ENCODE data around the gene CLIP1.
A peak's percentile ranks its signal among the peaks of the same experiment; 100 is the strongest.
"Not testable (repeated sequence)": the region's sequence is repeated elsewhere in the genome, so short reads cannot be mapped to it uniquely, and the experiment has no call there.

CLIP1 gene

DNA sequence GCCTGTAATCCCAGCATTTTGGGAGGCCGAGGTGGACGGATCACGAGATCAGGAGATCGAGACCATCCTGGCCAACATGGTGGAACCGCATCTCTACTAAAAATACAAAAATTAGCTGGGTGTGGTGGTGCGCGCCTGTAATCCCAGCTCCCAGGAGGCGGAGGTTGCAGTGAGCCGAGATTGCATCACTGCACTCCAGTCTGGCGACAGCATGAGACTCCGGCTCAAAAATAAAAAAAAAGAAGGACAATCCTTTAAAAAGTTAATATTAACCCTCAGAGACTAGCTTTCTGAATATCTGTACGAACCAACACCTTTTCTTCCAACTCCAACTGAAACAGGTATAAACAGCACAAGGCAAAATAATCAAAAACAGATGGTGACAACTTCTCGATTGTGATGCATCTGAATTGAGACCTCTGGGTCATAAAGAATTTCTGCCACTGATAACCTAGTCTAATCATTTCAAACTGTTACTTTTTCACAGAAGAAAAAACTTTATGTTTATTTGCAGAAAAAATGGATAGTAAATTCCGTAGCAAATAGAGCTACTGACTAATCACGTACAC lies 27.8 kb downstream of the CLIP1 start:
- no peak for DNase-seq

DNA sequence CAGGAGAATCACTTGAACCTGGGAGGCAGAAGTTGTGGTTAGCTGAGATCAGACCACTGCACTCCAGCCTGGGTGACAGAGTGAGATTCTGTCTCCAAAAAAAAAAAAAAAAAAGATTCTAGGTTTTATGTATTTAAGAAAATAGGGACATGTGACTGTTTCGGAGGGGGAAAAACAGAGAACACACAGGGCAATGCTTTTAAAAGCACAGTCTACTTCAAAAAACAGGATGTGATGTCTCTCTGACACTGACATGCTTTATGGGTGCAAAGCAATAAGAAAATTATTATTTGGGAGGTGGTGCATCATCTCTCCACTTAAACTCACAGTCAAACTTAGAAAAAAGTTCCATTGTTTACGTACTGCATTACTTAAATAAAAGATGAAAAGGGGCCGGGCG lies 28.7 kb downstream of the CLIP1 start:
- DNase-seq: no peak

DNA sequence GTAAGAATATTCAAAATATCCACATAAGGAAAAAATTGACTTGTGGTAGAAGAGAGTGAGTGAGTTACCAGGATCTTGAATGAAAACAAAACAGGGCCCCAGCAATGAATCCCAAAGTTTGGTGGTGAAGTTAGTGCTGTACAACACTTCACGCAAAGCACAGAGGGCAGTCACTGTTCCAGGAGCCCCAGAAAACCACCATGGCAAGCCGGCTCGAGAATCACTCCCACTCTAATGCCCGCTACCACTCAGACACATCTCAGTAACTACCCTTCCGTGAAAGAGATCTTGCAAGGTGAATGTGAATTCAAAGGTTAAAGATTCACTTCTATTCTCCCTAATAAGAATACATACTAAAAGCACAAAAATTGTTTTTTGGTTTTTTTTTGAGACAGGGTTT lies 30.1 kb downstream of the CLIP1 start:
- DNase-seq: no peak

DNA sequence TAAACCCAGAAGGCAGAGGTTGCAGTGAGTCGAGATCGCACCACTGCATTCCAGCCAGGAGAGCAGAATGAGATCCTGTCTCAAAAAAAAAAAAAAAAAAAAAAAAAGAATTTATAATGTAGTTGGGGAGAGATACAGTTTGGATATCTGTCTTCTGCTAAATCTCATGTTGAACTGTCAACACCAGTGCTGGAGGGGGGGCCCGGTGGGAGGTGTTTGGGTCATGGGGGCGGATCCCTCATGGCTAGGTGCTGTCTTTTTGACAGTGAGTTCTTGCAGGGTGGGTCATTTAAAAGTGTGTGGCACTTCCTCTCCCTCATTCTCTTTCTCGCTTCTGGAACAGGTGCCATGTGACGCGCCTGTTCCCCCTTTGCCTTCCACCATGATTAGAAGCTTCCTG lies 32.8 kb downstream of the CLIP1 start:
- DNase-seq: no peak

DNA sequence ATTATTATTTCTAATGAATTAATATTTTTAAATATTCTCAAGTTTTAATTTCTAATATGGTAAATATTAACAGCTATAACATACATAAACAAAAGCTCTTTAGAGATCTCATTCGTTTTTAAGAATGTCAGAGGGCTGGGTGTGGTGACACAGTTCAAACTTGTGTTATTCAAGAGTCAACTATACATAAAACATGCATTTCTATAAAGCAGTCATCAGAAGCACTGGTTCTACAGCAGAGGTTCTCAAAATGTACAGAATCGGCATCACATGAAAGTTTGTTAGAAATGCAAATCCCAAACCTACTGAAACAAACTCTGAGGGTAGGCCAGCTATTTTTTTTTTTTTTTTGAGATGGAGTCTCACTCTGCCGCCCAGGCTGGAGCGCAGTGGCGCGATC lies 34.6 kb downstream of the CLIP1 start:
- DNase-seq: no peak

DNA sequence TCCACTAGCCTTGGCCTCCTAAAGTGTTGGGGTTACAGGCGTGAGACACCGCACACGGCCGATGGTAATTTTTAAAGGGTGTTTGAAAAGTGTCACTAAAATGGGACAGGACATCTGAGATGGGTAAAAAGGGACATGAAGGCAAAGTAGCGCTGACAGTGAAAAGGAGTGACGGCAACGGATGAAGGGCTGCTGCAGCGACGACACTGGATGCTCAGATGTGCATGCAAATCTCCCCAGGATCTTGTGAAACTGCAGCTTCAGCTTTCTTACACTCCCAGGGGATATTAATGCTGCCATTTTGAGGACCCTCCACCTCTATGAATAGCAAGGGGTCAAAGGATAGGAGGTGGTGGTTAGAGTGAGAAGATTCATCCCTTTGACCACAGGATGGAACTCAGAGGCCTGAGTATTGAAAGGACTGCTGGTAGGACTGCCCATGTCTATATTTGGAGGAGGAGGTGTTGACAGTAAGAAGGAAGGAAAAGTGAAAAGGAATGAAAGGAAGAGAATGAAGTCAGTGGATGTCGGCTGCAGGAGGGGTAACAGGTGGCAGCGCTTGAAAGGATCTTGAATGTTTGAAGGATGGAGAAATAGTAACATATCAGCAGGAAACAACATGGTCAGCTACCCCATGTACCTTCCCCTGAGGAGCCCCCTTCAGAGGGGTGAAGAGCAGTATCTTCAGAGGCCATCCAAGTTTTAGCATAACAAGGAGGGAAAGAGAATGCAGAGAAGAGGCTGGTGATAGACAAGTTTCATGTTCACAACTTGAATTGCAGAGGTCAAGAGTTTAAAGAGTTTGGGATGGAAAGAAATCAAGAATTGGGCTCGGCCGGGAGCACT lies 37.1 kb downstream of the CLIP1 start:
- no peak for DNase-seq

DNA sequence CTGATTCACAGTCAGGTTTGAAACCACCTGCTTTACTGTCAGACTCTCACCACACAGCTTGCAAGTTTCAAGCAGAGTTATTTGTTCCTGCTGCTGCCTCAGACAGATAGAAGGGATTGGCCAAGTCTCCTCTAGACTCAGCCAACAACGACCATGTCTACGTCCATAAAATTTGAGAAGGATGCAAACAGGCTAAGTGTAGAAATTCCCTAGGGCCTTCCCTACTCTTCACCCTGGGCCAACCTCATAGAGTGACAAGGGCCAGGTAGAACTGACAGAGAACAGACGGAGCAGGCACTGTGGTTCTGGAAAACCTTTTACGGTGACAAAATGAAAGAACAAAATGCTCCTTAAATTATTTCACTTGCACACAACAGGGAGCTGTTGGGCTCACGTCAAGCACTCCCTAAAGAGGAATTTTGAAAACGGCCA lies 39.5 kb downstream of the CLIP1 start:
- DNase-seq: no peak

DNA sequence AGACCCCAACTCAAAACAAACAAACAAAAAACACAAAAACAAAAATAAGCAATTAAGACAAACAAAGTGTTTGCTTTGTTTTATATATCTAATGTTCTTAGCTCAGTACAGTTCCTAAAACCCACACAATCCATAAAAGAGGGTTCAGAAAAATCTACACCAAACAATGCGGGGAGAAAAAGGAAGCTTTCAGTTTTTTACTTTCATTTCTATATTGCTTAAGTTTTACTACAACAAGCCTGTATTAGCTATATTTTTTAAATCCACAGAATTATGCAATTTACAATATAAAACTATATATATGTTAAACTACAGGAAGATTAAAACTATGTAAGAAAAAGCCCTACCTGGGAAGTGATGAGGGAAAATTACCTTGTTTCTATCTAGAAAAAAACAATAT lies 41.4 kb downstream of the CLIP1 start:
- DNase-seq: no peak

DNA sequence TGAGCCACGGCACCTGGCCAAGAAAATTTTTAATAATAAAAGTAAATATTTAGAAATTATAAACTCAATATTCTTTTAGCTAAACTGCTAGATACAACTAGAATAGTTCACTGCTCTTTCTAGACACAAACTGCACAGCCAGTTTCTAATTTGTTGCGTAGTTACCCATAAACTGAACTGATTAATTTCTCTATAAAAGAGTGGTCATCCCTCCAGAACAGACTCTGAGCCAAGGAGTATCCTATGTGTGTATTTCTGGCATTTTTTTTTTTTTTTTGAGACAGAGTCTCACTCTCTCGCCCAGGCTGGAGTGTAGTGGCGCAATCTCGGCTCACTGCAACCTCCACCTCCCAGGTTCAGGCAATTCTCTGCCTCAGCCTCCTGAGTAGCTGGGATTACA lies 45.7 kb downstream of the CLIP1 start:
- DNase-seq: not testable (repeated sequence)

DNA sequence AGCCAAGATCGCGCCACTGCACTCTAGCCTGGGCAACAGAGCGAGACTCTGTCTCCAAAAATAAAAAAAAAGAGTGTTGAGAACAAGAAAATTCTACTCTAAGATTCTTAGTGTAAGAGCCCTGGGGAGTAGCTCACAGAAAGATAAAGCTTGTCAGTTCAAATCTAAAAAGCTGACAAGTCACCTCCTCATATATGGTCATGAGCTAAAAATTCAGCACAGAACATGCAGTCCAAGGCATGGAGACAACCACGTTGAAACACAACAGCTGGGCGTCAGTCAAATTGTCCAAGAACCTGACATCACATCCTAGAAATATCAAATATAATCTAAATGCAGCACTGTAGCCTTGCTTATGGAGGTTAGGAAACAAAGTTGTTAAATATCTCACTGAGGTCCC lies 47.8 kb downstream of the CLIP1 start:
- DNase-seq: no peak

DNA sequence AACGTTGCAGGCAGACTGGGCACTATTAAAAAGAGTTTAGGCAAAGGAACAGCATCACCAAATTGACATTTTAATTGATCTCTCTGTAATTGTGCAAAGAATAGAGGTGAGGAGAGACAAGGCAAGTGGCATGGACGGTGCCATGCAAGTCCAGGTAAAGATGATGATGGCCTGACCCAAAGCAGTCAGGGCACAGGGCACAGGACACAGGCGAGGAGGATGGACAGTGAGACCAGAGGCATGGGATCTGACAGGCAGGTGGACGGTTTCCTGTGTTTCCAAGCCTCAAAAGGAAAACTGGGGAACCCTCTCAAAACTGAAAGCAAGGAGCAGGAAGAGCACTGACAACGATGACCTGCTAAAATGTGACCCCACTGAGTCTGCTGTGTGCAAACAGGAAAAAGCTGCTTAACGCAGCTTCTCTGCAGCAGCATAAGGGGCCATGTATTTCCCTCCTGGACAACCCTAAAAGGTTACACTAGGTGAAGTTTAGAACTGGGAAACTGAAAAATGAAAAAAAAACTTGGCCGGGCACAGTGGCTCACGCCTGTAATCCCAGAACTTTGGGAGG lies 50.9 kb downstream of the CLIP1 start:
- DNase-seq: no peak

DNA sequence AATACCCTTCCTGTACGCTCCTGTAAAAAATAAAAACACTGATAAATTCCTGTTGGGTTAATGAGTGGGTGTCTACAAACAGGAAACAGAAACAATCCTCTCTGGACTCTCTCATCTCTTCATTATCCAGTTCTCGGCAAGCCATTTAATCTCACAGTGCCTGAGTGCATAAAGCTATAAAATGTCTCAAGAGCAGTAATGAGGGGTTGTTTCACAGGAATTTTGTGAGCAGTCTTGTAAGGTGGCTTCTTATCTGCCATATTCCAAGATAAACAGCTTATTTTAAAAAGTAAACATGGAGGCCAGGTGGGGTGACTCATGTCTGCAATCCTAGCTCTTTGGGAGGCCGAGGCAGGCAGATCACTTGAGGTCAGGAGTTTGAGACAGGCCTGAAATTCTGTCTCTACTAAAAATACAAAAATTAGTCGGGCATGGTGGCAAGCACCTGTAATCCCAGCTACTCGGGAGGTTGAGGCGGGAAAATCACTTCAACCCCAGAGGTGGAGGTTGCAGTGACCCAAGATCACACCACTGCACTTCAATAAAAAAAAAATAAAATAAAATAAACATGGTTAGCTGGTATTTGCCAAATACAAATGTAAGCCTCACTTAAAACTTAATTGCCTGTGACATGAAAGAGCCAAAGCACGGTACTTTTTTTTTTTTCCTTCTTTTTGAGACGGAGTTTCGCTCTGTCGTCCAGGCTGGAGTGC lies 54.0 kb downstream of the CLIP1 start:
- DNase-seq: no peak

DNA sequence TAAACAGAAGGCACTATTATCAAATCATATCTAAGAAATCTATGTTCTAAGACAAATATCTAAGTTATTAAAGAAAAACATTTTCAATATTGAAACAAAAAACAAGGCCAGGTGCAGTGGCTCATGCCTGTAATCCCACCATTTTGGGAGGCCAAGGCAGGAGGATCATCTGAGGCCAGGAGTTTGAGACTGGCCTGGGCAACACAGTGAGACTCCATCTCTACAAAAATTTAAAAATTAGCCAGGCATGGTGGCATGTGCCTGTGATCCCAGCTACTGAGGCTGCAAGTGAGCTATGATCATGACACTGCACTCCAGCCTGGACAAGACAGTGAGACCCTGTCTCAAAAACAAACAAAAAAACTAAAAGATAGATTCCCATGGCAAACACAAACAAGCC lies 54.8 kb downstream of the CLIP1 start:
- not testable (repeated sequence) for DNase-seq

DNA sequence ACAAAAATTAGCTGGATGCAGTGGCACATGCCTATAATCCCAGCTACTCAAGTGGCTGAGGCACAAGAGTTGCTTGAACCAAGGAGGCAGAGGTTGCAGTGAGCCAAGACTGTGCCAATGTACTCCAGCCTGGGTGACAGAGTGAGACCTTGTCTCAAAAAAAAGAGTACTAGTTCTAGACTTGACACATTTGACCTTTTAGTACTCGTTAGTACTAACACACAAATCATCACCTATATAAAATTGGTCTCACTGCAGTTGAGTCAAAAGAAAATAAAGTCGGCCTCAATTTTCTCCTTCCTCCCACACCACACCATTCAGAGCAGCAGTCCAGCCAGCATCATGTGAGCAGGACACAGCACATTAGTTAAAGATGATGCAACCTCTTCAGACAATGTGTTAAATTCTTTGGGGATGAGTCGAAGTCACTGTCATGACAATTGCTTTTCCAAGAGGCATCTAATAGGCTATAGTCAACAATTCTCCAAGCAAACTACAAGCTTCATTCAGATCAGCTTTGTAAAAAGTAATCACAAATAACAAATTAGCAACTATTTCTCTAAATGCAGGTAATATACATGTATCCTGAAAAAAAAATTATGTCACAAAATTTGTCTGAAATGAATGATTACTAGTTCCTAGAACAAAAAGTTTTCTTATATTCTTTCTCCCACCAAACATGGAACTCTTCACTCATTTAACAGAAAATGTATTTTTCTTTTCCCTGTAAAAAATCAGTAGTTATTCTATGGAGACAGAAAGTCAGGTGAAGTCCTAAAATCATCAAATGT lies 55.6 kb downstream of the CLIP1 start:
- DNase-seq: no peak

DNA sequence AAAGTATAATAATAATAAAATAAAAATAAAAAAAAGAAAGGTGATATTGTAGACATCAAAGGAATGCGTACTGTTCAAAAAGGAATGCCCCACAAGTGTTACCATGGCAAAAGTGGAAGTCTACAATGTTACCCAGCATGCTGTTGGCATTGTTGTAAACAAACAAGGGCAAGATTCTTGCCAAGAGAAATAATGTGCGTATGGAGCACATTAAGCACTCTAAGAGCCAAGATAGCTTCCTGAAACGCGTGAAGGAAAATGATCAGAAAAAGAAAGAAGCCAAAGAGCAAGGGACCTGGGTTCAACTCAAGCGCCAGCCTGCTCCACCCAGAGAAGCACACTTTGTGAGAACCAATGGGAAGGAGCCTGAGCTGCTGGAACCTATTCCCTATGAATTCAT lies 57.2 kb downstream of the CLIP1 start:
- DNase-seq: not testable (repeated sequence)

DNA sequence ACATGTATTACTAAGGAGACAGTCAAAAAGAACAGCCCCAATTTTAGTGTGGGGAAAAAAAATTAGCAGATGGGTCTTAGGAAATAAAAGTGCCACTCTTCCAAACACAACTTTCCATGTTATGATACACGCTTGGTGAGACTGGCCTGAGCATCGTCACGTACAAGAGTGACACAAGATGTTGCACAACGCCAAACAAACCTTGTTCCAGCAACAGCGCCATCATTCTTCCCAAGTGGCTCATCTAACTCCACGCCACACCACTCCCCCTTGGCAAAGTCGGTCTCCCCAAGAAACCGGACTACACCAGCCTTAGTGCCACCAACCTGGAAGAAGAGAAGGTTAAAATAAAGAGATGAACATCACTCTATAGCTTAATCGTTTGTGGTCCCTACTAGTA lies 58.7 kb downstream of the CLIP1 start:
- DNase-seq: no peak

DNA sequence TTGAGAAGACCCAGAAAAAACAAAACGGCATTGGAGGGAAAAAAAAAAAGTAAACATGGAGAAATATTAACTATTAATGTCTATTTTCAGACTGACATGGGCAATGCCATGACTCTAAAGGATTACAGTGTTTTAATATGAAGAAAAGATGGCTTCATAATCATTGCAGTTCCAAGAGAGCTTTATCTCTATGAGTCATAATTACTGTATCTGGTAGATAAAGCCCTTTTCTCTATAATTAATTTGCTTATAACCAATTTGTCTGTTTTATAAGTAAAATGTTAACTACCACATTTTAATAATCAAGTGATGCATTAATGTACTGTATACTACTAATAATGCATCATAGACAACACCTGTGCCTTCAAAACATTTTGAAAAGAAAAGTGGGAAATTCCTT lies 59.7 kb downstream of the CLIP1 start:
- no peak for DNase-seq

DNA sequence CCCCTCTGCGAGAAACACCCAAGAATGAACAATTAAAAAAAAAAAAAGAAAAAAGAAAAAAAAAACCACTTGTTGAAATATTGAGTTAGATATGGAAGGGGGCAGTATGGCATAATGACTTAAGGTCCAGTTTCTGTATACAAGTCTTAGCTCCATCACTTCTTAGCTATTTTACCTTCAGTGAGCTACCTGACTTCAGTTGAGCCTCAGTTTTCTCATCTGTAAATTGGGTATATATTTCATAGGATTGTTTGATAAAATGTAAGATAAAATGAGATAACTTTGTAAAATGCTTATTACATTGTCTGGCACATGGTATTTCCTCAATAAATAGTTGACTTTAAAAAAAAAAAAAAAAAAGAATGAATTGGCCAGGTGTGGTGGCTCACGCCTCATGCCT lies 64.1 kb downstream of the CLIP1 start:
- not testable (repeated sequence) for DNase-seq

DNA sequence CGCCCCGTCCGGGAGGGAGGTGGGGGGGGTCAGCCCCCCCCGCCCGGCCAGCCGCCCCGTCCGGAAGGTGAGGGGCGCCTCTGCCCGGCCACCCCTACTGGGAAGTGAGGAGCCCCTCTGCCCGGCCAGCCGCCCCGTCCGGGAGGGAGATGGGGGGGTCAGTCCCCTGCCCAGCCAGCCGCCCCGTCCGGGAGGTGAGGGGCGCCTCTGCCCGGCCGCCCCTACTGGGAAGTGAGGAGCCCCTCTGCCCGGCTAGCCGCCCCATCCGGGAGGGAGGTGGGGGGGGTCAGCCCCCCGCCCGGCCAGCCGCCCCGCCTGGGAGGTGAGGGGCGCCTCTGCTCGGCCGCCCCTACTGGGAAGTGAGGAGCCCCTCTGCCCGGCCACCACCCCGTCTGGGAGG lies 64.9 kb downstream of the CLIP1 start:
- DNase-seq: not testable (repeated sequence)

DNA sequence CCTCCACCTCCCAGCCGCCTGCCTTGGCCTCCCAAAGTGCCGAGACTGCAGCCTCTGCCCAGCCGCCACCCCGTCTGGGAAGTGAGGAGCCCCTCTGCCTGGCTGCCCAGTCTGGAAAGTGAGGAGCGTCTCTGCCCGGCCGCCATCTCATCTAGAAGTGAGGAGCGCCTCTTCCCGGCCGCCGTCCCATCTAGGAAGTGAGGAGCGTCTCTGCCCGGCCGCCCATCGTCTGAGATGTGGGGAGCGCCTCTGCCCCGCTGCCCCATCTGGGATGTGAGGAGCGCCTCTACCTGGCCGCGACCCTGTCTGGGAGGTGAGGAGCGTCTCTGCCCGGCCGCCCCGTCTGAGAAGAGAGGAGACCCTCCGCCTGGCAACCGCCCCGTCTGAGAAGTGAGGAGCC lies 65.5 kb downstream of the CLIP1 start:
- not testable (repeated sequence) for DNase-seq

DNA sequence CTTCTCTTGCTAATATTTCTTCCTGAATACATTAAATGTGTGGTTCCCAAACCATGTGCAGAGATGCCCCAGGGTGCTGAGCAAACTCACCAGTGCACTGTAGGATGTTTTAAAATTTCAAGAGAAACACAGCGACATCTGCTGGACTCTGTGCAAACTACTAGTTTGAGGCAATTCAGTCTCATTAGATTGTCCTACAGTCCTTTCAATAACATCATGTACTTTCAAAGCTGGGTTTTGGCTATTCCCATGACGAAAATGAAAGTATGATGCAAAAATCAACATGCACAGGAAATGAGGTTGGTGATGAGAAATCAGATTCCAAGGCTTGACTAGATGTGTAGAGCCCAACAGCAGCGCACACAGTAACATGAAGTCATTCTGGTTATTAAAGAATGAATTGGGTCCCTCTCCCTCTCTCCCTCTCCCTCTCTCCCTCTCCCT lies 66.3 kb downstream of the CLIP1 start:
- peak; percentile 20 for DNase-seq

DNA sequence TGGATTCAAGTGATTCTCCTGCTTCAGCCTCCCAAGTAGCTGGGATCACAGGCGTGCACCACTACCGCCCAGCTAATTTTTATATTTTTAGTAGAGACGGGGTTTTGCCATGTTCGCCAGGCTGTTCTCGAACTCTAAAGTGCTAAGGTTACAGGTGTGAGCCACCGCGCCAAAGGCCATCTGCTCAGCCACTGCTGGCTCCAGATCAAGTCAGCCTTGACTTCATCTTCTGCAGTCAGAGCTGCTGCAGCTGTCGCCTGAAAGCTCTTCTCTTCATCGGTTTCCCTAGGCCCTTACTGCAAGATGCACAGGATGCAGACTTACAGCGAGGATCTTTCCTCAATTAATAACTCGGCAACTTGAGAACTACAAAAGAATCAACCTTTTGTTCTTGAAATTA lies 66.8 kb downstream of the CLIP1 start:
- DNase-seq: no peak
